NCI-H2196 treated with DMSO at 0.1 percent for 48 hours (cell line): ENCODE results near the gene MED26.
"Not testable (repeated sequence)": the region's sequence is repeated elsewhere in the genome, so short reads cannot be mapped to it uniquely, and the experiment has no call there.

ENCODE experiments used
- DNase-seq: peaks from one replicate; lab custom pipeline; 2025; ENCODE audit not compliant: unreplicated experiment; lab: John Stamatoyannopoulos, UW

MED26 gene

GRCh38 chr19:16651421-16652188 lies 23.6 kb upstream of the MED26 start:
- not testable (repeated sequence) for DNase-seq

- DNase-seq: no peak
Measured at GRCh38 chr19:16650821-16651220, 22.8 kb upstream of the MED26 start.

- DNase-seq: no peak
Measured at GRCh38 chr19:16649734-16650133, 21.7 kb upstream of the MED26 start.

- DNase-seq: no peak
Measured at GRCh38 chr19:16645140-16645539, 17.1 kb upstream of the MED26 start.

GRCh38 chr19:16641695-16642094 lies 13.7 kb upstream of the MED26 start:
- DNase-seq: no peak

GRCh38 chr19:16640951-16641350 lies 12.9 kb upstream of the MED26 start:
- no peak for DNase-seq

- DNase-seq: no peak
Measured at GRCh38 chr19:16638666-16639065, 10.7 kb upstream of the MED26 start.

- DNase-seq: no peak
Measured at GRCh38 chr19:16637535-16637934, 9.5 kb upstream of the MED26 start.

GRCh38 chr19:16631465-16631864 lies 3.5 kb upstream of the MED26 start:
- DNase-seq: no peak

GRCh38 chr19:16628984-16629691 lies 1.1 kb upstream of the MED26 start:
- DNase-seq: no peak

- DNase-seq: no peak
Measured at GRCh38 chr19:16627928-16628182, 149 bp downstream of the MED26 start.

- no peak for DNase-seq
Measured at GRCh38 chr19:16627193-16627927, 644 bp downstream of the MED26 start.

- no peak for DNase-seq
Measured at GRCh38 chr19:16626796-16627192, 1.2 kb downstream of the MED26 start.

GRCh38 chr19:16625163-16625958 lies 2.6 kb downstream of the MED26 start:
- DNase-seq: no peak

- DNase-seq: no peak
Measured at GRCh38 chr19:16624236-16624635, 3.8 kb downstream of the MED26 start.

- DNase-seq: no peak
Measured at GRCh38 chr19:16623576-16623975, 4.4 kb downstream of the MED26 start.

GRCh38 chr19:16623066-16623465 lies 4.9 kb downstream of the MED26 start:
- no peak for DNase-seq

GRCh38 chr19:16621165-16621800 lies 6.7 kb downstream of the MED26 start:
- no peak for DNase-seq

- no peak for DNase-seq
Measured at GRCh38 chr19:16620584-16620983, 7.4 kb downstream of the MED26 start.

GRCh38 chr19:16620018-16620417 lies 8.0 kb downstream of the MED26 start:
- no peak for DNase-seq

- DNase-seq: no peak
Measured at GRCh38 chr19:16619457-16619856, 8.5 kb downstream of the MED26 start.
